ENCODE measurements around the gene ZNF564.
A peak's percentile ranks its signal among the peaks of the same experiment; 100 is the strongest.
"Not testable (repeated sequence)": the region's sequence is repeated elsewhere in the genome, so short reads cannot be mapped to it uniquely, and the experiment has no call there.

ZNF564 gene

GRCh38 chr19:12496480-12496879, 54.8 kb downstream of the ZNF564 start:
- no peak for DNase-seq

- DNase-seq, result peak; percentile 93 to 95
Measured at GRCh38 chr19:12495002-12495802, 56.1 kb downstream of the ZNF564 start.

DNA sequence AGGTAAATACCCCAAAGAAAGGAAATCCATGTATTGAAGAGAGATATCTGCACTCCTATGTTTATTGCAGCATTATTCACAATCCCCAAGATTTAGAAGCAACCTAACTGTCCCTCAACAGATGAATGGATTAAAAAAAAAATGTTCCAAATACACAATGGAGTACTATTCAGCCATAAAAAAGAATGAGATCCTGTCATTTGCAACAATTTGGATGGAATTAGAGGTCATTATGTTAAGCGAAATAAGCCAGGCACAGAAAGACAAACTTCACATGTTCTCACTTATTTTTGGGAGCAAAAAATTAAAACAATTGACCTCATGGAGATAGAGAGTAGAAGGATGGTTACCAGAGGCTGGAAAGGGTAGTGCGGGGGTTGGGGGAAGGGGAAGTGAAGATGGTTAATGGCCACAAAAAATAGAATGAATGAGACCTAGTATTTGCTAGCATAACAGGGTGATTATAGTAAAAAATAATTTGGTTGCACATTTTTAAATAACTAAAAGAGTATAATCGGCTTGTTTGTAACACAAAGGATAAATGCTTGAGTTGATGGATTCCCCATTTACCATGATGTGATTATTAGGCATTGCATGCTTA, 56.9 kb downstream of the ZNF564 start:
- no peak for DNase-seq

DNA sequence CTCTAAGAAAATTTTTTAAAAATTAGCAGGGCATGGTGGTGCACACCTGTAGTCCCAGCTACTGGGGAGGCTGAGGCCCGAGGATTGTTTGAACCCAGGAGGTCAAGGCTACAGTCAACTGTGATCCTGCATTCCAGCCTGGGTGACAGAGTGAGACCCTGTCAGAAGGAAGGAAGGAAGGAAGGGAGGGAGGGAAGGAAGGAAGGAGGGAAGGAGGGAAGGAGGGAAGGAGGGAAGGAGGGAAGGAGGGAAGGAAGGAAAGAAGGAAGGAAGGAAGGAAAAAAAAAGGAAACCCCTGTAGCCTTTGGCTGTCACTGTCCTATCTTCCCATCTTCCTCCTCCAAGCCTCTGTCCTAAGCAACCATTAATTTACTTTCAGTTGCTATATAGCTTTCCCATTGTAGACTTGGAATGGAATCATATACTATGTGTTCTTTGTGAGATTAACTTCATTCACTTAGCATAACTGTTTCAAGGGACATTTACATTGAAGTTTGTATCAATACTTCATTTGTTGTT, 65.0 kb downstream of the ZNF564 start:
- not testable (repeated sequence) for DNase-seq

- DNase-seq, result no peak
Measured at GRCh38 chr19:12485571-12485970, 65.7 kb downstream of the ZNF564 start.

DNA sequence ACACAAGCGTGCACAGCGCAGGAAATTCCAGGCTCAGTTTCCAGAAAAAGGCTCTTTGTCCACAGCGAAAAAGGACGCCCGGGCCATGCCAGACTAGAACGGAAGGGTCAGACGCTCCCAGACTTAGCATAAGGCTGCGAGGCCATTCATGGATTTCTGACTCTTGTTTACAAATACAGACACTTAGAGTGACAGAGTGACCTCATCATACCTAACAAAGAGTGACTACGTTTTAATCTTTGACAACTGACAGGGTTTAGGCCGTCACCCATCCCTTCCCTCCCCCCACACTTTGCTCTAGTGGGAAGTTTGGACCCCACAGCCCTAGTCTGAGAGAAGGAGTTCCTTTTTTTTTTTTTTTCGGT, 66.2 kb downstream of the ZNF564 start:
- no peak for DNase-seq

- peak; percentile 66 to 77 for DNase-seq
Measured at GRCh38 chr19:12484371-12485051, 66.8 kb downstream of the ZNF564 start, which contains the start of gene ZNF709. TSS of gene ZNF709 (minus strand) at chr19:12484816. CDS start at chr19:12484657, 159 bp downstream.

DNA sequence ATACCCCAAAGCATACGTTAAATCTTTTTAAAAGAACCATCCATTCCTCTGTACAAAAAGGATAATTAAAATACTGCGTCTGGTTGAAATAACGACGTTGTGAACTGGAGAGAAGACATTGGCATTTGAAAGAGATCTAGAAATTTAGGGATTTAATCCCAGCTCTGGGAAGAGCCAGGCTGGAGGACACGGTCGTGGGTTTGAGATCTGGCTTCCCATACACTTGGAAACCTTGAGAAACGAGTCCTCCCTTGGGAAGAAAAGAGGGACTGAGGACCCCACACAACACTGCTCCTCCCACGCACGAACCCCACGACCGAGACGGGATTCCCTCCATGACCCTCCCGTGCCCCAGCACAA, 67.3 kb downstream of the ZNF564 start:
- DNase-seq, result no peak

DNA sequence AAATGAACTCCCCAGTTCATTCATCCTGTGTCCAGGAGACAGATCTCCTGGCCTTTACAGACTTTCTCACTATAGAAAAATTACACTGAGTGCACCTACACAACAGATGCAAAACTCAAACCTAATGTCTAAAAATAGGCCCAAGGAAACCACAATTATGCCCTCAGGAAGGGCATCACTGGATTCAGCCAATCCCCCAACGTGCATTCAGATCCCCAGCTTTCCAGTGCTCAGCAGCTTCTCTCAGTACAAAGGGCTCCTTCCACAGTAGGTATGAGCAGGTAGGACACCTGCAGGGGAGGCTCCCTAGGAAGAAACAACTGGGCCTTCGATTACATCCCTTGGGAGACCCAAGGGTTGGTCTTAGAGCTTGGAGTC, 68.8 kb downstream of the ZNF564 start:
- DNase-seq, result no peak

DNA sequence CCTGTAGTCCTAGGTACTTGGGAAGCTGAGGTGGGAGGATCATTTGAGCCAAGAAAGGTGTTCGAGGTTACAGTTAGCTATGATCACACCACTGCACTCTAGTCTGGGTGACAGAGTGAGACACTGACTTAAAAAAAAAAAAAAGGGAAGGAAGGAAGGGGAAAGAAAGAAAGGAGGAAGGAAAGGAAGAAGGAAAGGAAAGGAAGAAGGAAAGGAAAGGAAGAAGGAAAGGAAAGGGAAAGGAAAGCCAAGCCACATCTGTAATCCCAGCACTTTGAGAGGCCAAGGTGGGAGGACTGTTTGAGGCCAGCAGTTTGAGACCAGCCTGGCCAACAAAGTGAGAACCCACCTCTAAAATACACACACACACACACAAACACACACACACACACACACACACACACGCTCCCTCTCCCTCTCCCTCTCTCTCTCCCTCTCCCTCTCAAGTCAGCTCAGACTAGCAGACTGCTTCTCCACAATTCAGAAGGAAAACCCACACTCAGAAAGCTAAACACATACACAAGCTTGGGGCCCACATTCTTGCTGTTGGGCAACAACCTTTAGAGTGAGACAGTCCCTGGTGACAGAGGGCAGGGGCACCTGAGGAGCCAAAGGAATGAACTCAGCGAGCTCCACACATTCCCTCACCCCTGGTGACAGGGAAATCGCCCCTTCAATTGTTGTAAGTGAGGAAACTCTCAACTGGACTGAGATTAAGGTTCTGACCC, 69.3 kb downstream of the ZNF564 start:
- DNase-seq, result no peak

GRCh38 chr19:12478234-12478941, 72.9 kb downstream of the ZNF564 start:
- no peak for DNase-seq

All from AML-193 (cell line).